LNCAP (cell line): ENCODE results near the gene SH3BP4.

Source experiments
- CTCF ChIP-seq: fragments of 450-650 bp; IDR thresholded peaks from 2 replicates; pipeline ENCODE4 v1.5.1; 2017; ENCODE audit warnings: mild to moderate bottlenecking

The SH3BP4 gene

GRCh38 chr2:235041918-235042575 is 90.2 kb downstream of the SH3BP4 start:
- no peak for TF ChIP-seq CTCF

- TF ChIP-seq CTCF = no peak
Observed at GRCh38 chr2:235042576-235043515, 91.0 kb downstream of the SH3BP4 start.

GRCh38 chr2:235043762-235044500 is 92.1 kb downstream of the SH3BP4 start:
- no peak for TF ChIP-seq CTCF

GRCh38 chr2:235044501-235045271 is 92.9 kb downstream of the SH3BP4 start:
- no peak for TF ChIP-seq CTCF

- TF ChIP-seq CTCF = no peak
Observed at GRCh38 chr2:235045336-235045972, 93.6 kb downstream of the SH3BP4 start.

DNA sequence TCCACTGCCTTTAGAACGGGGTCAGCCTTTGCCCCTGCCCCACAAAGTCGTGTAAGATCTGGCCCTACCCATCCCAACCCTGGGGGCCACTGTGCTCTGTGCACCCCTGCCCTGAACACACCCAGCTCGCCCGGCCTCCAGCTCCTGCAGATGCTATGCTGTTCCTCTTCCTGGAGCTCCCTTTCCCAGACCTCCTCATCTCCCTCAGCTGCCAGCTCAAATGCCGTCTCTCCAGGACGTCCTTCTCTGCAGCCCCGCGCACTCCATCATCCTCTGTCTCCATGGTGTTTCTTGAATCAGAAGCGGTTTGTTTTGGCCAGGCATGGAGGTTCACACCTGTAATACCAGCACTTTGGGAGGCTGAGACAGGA is 94.1 kb downstream of the SH3BP4 start:
- TF ChIP-seq CTCF = no peak

- no peak for TF ChIP-seq CTCF
Observed at GRCh38 chr2:235046589-235046988, 94.8 kb downstream of the SH3BP4 start.
